ENCODE results near the gene CYB5A. TPM values are rescaled to one million over a fixed set of nuclear protein-coding genes. Genes with fewer than 3 reads are reported as not detected.

CYB5A gene
- total RNA-seq, 4 donors from 2014 or later = 232 to 490 (median 267) TPM

DNA sequence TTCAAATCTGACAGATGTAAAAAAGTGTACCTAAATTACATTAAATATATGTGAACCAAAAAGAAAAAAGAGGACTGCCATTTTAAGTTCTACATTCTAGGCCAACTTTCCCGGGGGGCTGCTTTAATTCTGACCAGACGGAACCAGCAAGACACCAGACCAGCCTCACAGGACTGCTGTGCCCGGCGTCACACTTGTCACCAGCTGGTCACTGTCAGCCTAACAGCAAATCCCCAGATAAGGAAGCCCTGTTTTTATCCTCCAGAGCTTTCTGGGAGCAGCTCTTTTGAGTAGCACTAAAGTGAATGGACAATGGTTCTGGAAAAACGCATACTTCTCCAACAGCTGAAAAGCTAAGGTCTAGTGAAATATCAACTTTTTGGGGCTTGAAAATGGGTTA is 35.6 kb downstream of the CYB5A start:
- peaks cover 0 to 33% (median 9%) of the 10 kb centered on the region in 4 donors for H3K4me1 ChIP-seq
- 56 to 73% methylated on average over 5 of the region's 5 CpGs for WGBS, 2 donors
- H3K9me3 ChIP-seq = no peaks in the 10 kb centered on the region
- no peak overlapping the region for H3K27ac ChIP-seq
- peaks cover 0 to 39% (median 6%) of the 10 kb centered on the region in 3 donors for H3K36me3 ChIP-seq
- no peak overlapping the region for H3K4me3 ChIP-seq
- DNase-seq (ENCODE audit: low spot score in 2 of 2) = no peak
- H3K27me3 ChIP-seq = no peaks in the 10 kb centered on the region
- TF ChIP-seq EP300 (IDR thresholded peaks at IDR 0.05) = no peak
- TF ChIP-seq, protein P1, sequence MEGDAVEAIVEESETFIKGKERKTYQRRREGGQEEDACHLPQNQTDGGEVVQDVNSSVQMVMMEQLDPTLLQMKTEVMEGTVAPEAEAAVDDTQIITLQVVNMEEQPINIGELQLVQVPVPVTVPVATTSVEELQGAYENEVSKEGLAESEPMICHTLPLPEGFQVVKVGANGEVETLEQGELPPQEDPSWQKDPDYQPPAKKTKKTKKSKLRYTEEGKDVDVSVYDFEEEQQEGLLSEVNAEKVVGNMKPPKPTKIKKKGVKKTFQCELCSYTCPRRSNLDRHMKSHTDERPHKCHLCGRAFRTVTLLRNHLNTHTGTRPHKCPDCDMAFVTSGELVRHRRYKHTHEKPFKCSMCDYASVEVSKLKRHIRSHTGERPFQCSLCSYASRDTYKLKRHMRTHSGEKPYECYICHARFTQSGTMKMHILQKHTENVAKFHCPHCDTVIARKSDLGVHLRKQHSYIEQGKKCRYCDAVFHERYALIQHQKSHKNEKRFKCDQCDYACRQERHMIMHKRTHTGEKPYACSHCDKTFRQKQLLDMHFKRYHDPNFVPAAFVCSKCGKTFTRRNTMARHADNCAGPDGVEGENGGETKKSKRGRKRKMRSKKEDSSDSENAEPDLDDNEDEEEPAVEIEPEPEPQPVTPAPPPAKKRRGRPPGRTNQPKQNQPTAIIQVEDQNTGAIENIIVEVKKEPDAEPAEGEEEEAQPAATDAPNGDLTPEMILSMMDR (IDR thresholded peaks at IDR 0.05) = no peak
- no peak for TF ChIP-seq POLR2A (IDR thresholded peaks at IDR 0.05)

DNA sequence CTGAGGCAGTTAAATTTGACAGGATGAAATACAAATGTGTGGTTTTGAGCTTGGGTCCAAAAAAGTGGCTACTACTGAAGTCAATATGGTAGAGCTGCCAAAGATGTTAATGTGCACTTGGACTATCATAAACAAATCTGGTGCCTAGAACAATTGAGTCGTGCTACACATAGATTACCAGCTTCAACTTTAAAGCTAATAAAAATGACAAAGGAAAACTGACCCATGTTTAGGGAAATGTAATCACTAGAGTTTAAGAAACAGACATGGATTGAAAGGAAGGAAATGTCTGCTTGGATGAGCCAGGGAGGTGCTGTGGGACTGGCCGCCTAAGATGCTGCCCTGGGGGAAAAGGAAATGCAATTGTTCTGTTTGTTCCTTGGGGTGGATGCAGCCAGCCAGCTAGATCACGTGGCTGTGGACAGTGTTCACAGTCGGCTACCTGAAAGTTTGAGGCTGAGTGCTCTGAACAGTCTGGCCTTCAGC is 36.6 kb downstream of the CYB5A start:
- Histone ChIP-seq H3K27ac (peak overlapping the region in 1 of 4 donors; percentile 49), H3K27me3 (no peaks in the 10 kb centered on the region), H3K4me3 (no peak overlapping the region), H3K4me1 (peaks cover 0 to 43% (median 15%) of the 10 kb centered on the region in 4 donors), H3K36me3 (peaks cover 0 to 33% (median 6%) of the 10 kb centered on the region in 3 donors), H3K9me3 (no peaks in the 10 kb centered on the region)
- DNase-seq (ENCODE audit: low spot score in 2 of 2) = no peak
- WGBS, 2 donors = 46 to 50% methylated on average over 4 of the region's 4 CpGs
- TF ChIP-seq POLR2A (IDR thresholded peaks at IDR 0.05) (no peak), EP300 (IDR thresholded peaks at IDR 0.05) (no peak)
- TF ChIP-seq, protein P1 (IDR thresholded peaks at IDR 0.05) = no peak

DNA sequence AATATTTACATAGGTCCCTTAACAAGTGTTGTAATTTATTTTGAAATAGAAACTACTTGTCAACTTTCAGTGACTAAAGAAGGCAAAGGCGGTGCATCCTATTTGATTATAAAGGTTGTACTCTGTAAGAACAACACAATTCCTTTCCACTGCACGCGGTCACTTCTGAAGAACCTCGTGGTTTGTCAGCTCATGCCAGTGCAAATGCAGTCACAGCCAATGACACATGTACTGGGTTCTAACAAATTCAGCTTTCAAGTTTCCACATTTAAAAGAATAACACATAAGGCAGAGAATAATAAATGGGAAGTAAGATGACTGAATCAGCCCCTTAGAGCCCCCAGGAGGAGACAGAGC is 39.7 kb downstream of the CYB5A start:
- TF ChIP-seq EP300 (IDR thresholded peaks at IDR 0.05) (peak in 1 of 2 donors; percentile 4), POLR2A (IDR thresholded peaks at IDR 0.05) (no peak)
- TF ChIP-seq, protein P1 (IDR thresholded peaks at IDR 0.05) = no peak
- WGBS, 2 donors = 69 to 75% methylated on average over 4 of the region's 4 CpGs
- no peak for DNase-seq (ENCODE audit: low spot score in 2 of 2)

DNA sequence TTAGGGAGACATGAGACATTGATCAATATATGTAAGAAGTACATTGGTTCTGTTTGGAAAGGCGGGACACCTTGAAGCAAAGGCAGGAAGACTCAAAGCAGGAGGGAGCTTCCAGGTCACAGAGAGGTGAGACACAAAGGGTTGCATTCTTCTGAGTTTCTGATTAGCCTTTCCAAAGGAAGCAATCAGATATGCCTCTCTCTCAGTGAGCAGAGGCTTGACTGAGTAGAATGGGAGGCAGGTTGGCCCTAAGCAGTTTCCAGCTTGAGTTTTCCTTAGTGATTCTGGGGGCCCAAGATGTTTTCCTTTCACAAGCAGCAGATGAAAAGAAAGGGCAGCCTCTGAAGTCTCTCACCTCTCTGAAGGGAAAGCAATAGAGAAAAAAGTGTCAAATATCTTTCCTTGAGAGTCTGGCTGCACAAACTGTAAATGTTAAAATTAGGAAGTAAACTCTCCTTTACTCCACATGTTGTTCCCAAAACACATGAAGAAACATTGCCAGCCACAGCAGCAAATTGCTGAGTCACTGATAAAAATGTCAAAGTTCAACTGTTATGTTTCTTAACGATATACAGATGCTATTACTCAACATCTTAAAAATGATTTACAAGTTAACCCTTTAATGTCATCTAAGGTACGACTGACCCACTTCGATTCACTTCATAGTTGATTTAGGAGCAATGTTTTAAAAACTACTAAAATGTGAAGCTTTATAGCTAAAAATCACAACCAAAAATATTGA is 40.3 kb downstream of the CYB5A start:
- Histone ChIP-seq H3K4me3 (no peak overlapping the region), H3K4me1 (peaks cover 0 to 48% (median 16%) of the 10 kb centered on the region in 4 donors), H3K9me3 (no peaks in the 10 kb centered on the region), H3K27ac (peak overlapping the region in 3 of 4 donors; percentile 23 to 71 (median 56)), H3K27me3 (no peaks in the 10 kb centered on the region), H3K36me3 (peaks cover 0 to 22% (median 0%) of the 10 kb centered on the region in 3 donors)
- TF ChIP-seq POLR2A (IDR thresholded peaks at IDR 0.05) (no peak), EP300 (IDR thresholded peaks at IDR 0.05) (peak; percentile 50 to 87)
- WGBS, 2 donors = 35 to 39% methylated on average over 4 of the region's 4 CpGs
- DNase-seq (ENCODE audit: low spot score in 2 of 2) = no peak

More for the DNA sequence above, 39.7 kb downstream of the CYB5A start:
- Histone ChIP-seq H3K27ac (peak overlapping the region in 2 of 4 donors; percentile 56 to 71), H3K27me3 (no peaks in the 10 kb centered on the region), H3K4me3 (no peak overlapping the region), H3K36me3 (peaks cover 0 to 22% (median 0%) of the 10 kb centered on the region in 3 donors), H3K9me3 (no peaks in the 10 kb centered on the region), H3K4me1 (peaks cover 0 to 51% (median 16%) of the 10 kb centered on the region in 4 donors)

DNA sequence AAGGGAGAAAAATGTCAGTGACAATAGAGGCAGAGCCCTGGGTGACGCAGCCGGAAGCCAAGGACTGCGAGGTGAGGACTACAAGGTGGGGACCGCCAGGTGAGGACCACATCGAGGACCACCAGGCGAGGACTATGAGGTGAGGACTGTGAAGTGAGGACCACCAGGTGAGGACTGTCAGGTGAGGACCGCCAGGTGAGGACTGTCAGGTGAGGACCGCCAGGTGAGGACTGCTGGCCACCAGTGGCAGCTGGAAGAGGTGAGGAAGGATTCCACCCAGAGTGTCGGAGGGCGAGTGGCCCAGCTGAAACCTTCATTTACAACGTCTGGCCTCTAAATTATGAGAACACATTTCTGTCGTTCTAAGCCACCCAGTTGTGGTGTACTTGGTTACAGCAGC is 41.6 kb downstream of the CYB5A start:
- no peak overlapping the region for H3K4me3 ChIP-seq
- no peaks in the 10 kb centered on the region for H3K9me3 ChIP-seq
- TF ChIP-seq, protein P1 (IDR thresholded peaks at IDR 0.05) = no peak
- TF ChIP-seq POLR2A (IDR thresholded peaks at IDR 0.05) = no peak
- no peak for TF ChIP-seq EP300 (IDR thresholded peaks at IDR 0.05)
- no peak for DNase-seq (ENCODE audit: low spot score in 2 of 2)
- WGBS, 2 donors = 94 to 96% methylated on average over 12 of the region's 12 CpGs
- peaks cover 0 to 36% (median 16%) of the 10 kb centered on the region in 4 donors for H3K4me1 ChIP-seq
- H3K27ac ChIP-seq = peak overlapping the region in 2 of 4 donors; percentile 61 to 71
- no peaks in the 10 kb centered on the region for H3K27me3 ChIP-seq
- peaks cover 0 to 22% (median 0%) of the 10 kb centered on the region in 3 donors for H3K36me3 ChIP-seq
